WTC11 (cell line): ENCODE data around the gene BMP8A. TPM values are rescaled to one million over a fixed set of nuclear protein-coding genes. Genes with fewer than 3 reads are reported as not detected.

Experiments used
- ATAC-seq: fragments of 200-7000 bp; cut with Tn5 transposase; 2 replicates; pipeline ENCODE4 v1.10.0; 2021; ENCODE audit warnings: mild to moderate bottlenecking, moderate library complexity
- CTCF ChIA-PET: fragments of 300-600 bp; sonication (Branson Sonifier 250); formaldehyde crosslinking; loops from one replicate; lab custom pipeline; 2021; ENCODE audit warnings: antibody characterized with exemption; lab: Charles Lee
- POLR2A ChIA-PET: fragments of 350-600 bp; sonication (Branson Sonifier 250); formaldehyde crosslinking; loops from one replicate; lab custom pipeline; 2021; ENCODE audit warnings: antibody characterized with exemption; lab: Charles Lee
- DNase-seq: peaks from one replicate; pipeline ENCODE4 v3.0.0; 2021; ENCODE audit warnings: low spot score
- H3K27ac Mint-ChIP-seq: 2 replicates; pipeline ENCODE4 v1.8.0; 2021; ENCODE audit warnings: mixed read lengths
- H3K27me3 Mint-ChIP-seq: 2 replicates; pipeline ENCODE4 v1.8.0; 2021; ENCODE audit warnings: low read depth, mild to moderate bottlenecking, moderate library complexity, mixed read lengths
- H3K36me3 Mint-ChIP-seq: 2 replicates; pipeline ENCODE4 v1.8.0; 2021; ENCODE audit warnings: mixed read lengths
- H3K4me1 Mint-ChIP-seq: 2 replicates; pipeline ENCODE4 v1.8.0; 2022; ENCODE audit warnings: mixed read lengths
- H3K4me3 Mint-ChIP-seq: 2 replicates; pipeline ENCODE4 v1.8.0; 2021; ENCODE audit warnings: mild to moderate bottlenecking, moderate library complexity, mixed read lengths
- H3K9me3 Mint-ChIP-seq: 2 replicates; pipeline ENCODE4 v1.8.0; 2021; ENCODE audit warnings: mixed read lengths
- ATF3 ChIP-seq: sonication (generic); formaldehyde crosslinking; conservative IDR thresholded peaks from 2 replicates; pipeline ENCODE4 v1.8.1; 2022; ENCODE audit warnings: mild to moderate bottlenecking, missing genetic modification reagents
- E2F5 ChIP-seq: sonication (generic); formaldehyde crosslinking; IDR thresholded peaks from 2 replicates; pipeline ENCODE4 v1.8.1; 2022; ENCODE audit warnings: mild to moderate bottlenecking, moderate library complexity, missing genetic modification reagents
- ESRRA ChIP-seq: sonication (generic); formaldehyde crosslinking; IDR thresholded peaks from 2 replicates; pipeline ENCODE4 v1.8.1; 2022; ENCODE audit warnings: mild to moderate bottlenecking, missing genetic modification reagents, borderline replicate concordance
- ETV6 ChIP-seq: sonication (generic); formaldehyde crosslinking; IDR thresholded peaks from 2 replicates; pipeline ENCODE4 v1.8.1; 2022; ENCODE audit warnings: mild to moderate bottlenecking, missing genetic modification reagents
- GRHL2 ChIP-seq: fragments of 250-450 bp; sonication (Bioruptor Pico); IDR thresholded peaks from 2 replicates; pipeline ENCODE4 v1.8.0; 2022; ENCODE audit warnings: mild to moderate bottlenecking, moderate library complexity; ENCODE audit not compliant: insufficient replicate concordance, severe bottlenecking
- HMGXB4 ChIP-seq: sonication (generic); formaldehyde crosslinking; IDR thresholded peaks from 2 replicates; pipeline ENCODE4 v1.8.1; 2023; ENCODE audit warnings: mild to moderate bottlenecking, moderate library complexity, missing genetic modification reagents
- NFYB ChIP-seq: sonication (generic); formaldehyde crosslinking; conservative IDR thresholded peaks from 2 replicates; pipeline ENCODE4 v1.8.0; 2022; ENCODE audit warnings: low read depth, missing genetic modification reagents
- PRRX2 ChIP-seq: fragments of 250-450 bp; sonication (Bioruptor Pico); IDR thresholded peaks from 2 replicates; pipeline ENCODE4 v1.8.0; 2021; ENCODE audit warnings: mild to moderate bottlenecking
- SMAD3 ChIP-seq: sonication (generic); formaldehyde crosslinking; IDR thresholded peaks from 2 replicates; pipeline ENCODE4 v1.8.0; 2022; ENCODE audit warnings: missing genetic modification reagents, mild to moderate bottlenecking, borderline replicate concordance
- SP1 ChIP-seq: sonication (generic); formaldehyde crosslinking; conservative IDR thresholded peaks from 2 replicates; pipeline ENCODE4 v1.8.1; 2022; ENCODE audit warnings: missing genetic modification reagents
- ZNF317 ChIP-seq: sonication (generic); formaldehyde crosslinking; IDR thresholded peaks from 2 replicates; pipeline ENCODE4 v1.8.1; 2023; ENCODE audit warnings: low read depth, mild to moderate bottlenecking, moderate library complexity, missing genetic modification reagents, borderline replicate concordance
- ZNF396 ChIP-seq: fragments of 250-450 bp; sonication (Bioruptor Pico); IDR thresholded peaks from 2 replicates; pipeline ENCODE4 v1.8.0; 2021; ENCODE audit warnings: mild to moderate bottlenecking, moderate library complexity, borderline replicate concordance
- ZNF423 ChIP-seq: fragments of 250-450 bp; sonication (Bioruptor Pico); IDR thresholded peaks from 2 replicates; pipeline ENCODE4 v2.1.2; 2022; ENCODE audit warnings: mild to moderate bottlenecking, moderate library complexity
- total RNA-seq: library from RNA; stranded (reverse); gene quantifications from 3 replicates; pipeline ENCODE4 v1.2.3, GENCODE V29; 2021
- TF ChIP-seq, protein P1 (sequence below): sonication (generic); formaldehyde crosslinking; IDR thresholded peaks from 2 replicates; pipeline ENCODE4 v1.8.1; 2023; ENCODE audit warnings: mild to moderate bottlenecking, missing genetic modification reagents
- TF ChIP-seq, protein P2 (sequence below): fragments of 250-450 bp; sonication (Bioruptor Pico); IDR thresholded peaks from 2 replicates; pipeline ENCODE4 v1.9.0; 2021; ENCODE audit warnings: mild to moderate bottlenecking, borderline replicate concordance
- TF ChIP-seq, protein P3 (sequence below): sonication (generic); formaldehyde crosslinking; conservative IDR thresholded peaks from 2 replicates; pipeline ENCODE4 v1.8.1; 2023; ENCODE audit warnings: mild to moderate bottlenecking, low read depth, missing genetic modification reagents, moderate library complexity
- TF ChIP-seq, protein P4 (sequence below): sonication (generic); formaldehyde crosslinking; IDR thresholded peaks from 2 replicates; pipeline ENCODE4 v1.8.0; 2023; ENCODE audit warnings: missing genetic modification reagents, mild to moderate bottlenecking, borderline replicate concordance

The BMP8A gene
- total RNA-seq, 1 experiment from 2014 or later: 0.94 TPM

- H3K4me3 Mint-ChIP-seq: no peak overlapping the region
- POLR2A ChIA-PET: no interaction called here
- H3K36me3 Mint-ChIP-seq: peaks cover 56% of the 10 kb centered on the region
- ATAC-seq (no peak), DNase-seq (no peak)
- no peaks in the 10 kb centered on the region for H3K4me1 Mint-ChIP-seq
- CTCF ChIA-PET: interaction anchor here (5.8 kb wide), 1 partner anchor 69 kb away, joined by 31 read pairs; no protein-coding TSS in a partner anchor
- H3K27ac Mint-ChIP-seq: no peak overlapping the region
- no peaks in the 10 kb centered on the region for H3K27me3 Mint-ChIP-seq
- TF ChIP-seq ATF3 (CRISPR knock-in tag): no peak
- TF ChIP-seq, protein P1, sequence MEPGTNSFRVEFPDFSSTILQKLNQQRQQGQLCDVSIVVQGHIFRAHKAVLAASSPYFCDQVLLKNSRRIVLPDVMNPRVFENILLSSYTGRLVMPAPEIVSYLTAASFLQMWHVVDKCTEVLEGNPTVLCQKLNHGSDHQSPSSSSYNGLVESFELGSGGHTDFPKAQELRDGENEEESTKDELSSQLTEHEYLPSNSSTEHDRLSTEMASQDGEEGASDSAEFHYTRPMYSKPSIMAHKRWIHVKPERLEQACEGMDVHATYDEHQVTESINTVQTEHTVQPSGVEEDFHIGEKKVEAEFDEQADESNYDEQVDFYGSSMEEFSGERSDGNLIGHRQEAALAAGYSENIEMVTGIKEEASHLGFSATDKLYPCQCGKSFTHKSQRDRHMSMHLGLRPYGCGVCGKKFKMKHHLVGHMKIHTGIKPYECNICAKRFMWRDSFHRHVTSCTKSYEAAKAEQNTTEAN (CRISPR knock-in tag): no peak
- no peak for TF ChIP-seq NFYB (CRISPR knock-in tag)
- TF ChIP-seq ZNF423 (CRISPR knock-in tag): no peak
- TF ChIP-seq PRRX2: no peak
- no peak for TF ChIP-seq HMGXB4 (CRISPR knock-in tag)
- no peak for TF ChIP-seq ZNF396 (CRISPR knock-in tag)
- no peak for TF ChIP-seq GRHL2
- TF ChIP-seq, protein P2, sequence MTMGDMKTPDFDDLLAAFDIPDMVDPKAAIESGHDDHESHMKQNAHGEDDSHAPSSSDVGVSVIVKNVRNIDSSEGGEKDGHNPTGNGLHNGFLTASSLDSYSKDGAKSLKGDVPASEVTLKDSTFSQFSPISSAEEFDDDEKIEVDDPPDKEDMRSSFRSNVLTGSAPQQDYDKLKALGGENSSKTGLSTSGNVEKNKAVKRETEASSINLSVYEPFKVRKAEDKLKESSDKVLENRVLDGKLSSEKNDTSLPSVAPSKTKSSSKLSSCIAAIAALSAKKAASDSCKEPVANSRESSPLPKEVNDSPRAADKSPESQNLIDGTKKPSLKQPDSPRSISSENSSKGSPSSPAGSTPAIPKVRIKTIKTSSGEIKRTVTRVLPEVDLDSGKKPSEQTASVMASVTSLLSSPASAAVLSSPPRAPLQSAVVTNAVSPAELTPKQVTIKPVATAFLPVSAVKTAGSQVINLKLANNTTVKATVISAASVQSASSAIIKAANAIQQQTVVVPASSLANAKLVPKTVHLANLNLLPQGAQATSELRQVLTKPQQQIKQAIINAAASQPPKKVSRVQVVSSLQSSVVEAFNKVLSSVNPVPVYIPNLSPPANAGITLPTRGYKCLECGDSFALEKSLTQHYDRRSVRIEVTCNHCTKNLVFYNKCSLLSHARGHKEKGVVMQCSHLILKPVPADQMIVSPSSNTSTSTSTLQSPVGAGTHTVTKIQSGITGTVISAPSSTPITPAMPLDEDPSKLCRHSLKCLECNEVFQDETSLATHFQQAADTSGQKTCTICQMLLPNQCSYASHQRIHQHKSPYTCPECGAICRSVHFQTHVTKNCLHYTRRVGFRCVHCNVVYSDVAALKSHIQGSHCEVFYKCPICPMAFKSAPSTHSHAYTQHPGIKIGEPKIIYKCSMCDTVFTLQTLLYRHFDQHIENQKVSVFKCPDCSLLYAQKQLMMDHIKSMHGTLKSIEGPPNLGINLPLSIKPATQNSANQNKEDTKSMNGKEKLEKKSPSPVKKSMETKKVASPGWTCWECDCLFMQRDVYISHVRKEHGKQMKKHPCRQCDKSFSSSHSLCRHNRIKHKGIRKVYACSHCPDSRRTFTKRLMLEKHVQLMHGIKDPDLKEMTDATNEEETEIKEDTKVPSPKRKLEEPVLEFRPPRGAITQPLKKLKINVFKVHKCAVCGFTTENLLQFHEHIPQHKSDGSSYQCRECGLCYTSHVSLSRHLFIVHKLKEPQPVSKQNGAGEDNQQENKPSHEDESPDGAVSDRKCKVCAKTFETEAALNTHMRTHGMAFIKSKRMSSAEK (CRISPR knock-in tag): no peak
- TF ChIP-seq E2F5: no peak
- no peak for TF ChIP-seq SP1 (CRISPR knock-in tag)
- TF ChIP-seq, protein P3, sequence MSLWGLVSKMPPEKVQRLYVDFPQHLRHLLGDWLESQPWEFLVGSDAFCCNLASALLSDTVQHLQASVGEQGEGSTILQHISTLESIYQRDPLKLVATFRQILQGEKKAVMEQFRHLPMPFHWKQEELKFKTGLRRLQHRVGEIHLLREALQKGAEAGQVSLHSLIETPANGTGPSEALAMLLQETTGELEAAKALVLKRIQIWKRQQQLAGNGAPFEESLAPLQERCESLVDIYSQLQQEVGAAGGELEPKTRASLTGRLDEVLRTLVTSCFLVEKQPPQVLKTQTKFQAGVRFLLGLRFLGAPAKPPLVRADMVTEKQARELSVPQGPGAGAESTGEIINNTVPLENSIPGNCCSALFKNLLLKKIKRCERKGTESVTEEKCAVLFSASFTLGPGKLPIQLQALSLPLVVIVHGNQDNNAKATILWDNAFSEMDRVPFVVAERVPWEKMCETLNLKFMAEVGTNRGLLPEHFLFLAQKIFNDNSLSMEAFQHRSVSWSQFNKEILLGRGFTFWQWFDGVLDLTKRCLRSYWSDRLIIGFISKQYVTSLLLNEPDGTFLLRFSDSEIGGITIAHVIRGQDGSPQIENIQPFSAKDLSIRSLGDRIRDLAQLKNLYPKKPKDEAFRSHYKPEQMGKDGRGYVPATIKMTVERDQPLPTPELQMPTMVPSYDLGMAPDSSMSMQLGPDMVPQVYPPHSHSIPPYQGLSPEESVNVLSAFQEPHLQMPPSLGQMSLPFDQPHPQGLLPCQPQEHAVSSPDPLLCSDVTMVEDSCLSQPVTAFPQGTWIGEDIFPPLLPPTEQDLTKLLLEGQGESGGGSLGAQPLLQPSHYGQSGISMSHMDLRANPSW (CRISPR knock-in tag): no peak
- TF ChIP-seq ZNF317 (CRISPR knock-in tag): no peak
- TF ChIP-seq, protein P4, sequence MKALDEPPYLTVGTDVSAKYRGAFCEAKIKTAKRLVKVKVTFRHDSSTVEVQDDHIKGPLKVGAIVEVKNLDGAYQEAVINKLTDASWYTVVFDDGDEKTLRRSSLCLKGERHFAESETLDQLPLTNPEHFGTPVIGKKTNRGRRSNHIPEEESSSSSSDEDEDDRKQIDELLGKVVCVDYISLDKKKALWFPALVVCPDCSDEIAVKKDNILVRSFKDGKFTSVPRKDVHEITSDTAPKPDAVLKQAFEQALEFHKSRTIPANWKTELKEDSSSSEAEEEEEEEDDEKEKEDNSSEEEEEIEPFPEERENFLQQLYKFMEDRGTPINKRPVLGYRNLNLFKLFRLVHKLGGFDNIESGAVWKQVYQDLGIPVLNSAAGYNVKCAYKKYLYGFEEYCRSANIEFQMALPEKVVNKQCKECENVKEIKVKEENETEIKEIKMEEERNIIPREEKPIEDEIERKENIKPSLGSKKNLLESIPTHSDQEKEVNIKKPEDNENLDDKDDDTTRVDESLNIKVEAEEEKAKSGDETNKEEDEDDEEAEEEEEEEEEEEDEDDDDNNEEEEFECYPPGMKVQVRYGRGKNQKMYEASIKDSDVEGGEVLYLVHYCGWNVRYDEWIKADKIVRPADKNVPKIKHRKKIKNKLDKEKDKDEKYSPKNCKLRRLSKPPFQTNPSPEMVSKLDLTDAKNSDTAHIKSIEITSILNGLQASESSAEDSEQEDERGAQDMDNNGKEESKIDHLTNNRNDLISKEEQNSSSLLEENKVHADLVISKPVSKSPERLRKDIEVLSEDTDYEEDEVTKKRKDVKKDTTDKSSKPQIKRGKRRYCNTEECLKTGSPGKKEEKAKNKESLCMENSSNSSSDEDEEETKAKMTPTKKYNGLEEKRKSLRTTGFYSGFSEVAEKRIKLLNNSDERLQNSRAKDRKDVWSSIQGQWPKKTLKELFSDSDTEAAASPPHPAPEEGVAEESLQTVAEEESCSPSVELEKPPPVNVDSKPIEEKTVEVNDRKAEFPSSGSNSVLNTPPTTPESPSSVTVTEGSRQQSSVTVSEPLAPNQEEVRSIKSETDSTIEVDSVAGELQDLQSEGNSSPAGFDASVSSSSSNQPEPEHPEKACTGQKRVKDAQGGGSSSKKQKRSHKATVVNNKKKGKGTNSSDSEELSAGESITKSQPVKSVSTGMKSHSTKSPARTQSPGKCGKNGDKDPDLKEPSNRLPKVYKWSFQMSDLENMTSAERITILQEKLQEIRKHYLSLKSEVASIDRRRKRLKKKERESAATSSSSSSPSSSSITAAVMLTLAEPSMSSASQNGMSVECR (CRISPR knock-in tag): no peak
- no peak for TF ChIP-seq ESRRA (CRISPR knock-in tag)
- no peak for TF ChIP-seq SMAD3 (CRISPR knock-in tag)
- TF ChIP-seq ETV6 (CRISPR knock-in tag): no peak
- H3K9me3 Mint-ChIP-seq: no peaks in the 10 kb centered on the region
Observed at GRCh38 chr1:39470040-39470439, 21.4 kb upstream of the BMP8A start.
